ENCODE measurements around the gene FBN3.
"Not testable (repeated sequence)": the region's sequence is repeated elsewhere in the genome, so short reads cannot be mapped to it uniquely, and the experiment has no call there.

The FBN3 gene

GRCh38 chr19:8030960-8031359 lies 118.4 kb downstream of the FBN3 start (continued):
- no peak for TF ChIP-seq ZNF404 (tag by site-specific recombination; IDR thresholded peaks at IDR 0.05)
- TF ChIP-seq KLF8 (tag by site-specific recombination; IDR thresholded peaks at IDR 0.05), result no peak
- no peak for TF ChIP-seq ZNF558 (tag by site-specific recombination; IDR thresholded peaks at IDR 0.05)

GRCh38 chr19:8028951-8029491 lies 120.4 kb downstream of the FBN3 start:
- H3K36me3 ChIP-seq (ENCODE audit: control insufficient read depth in 2 of 2, insufficient read depth in 1 of 2, low read length in 2 of 2), result no peaks in the 10 kb centered on the region
- H3K27ac ChIP-seq (ENCODE audit: extremely low read depth, low read depth, low read length), result no peak overlapping the region
- no peak overlapping the region for H3K4me3 ChIP-seq (ENCODE audit: low read depth, low read length)
- TF ChIP-seq ZNF366 (tag by site-specific recombination; conservative IDR thresholded peaks at IDR 0.05), result no peak
- TF ChIP-seq ZNF626 (tag by site-specific recombination; IDR thresholded peaks at IDR 0.05), result no peak
- TF ChIP-seq ZIC2 (tag by site-specific recombination; IDR thresholded peaks at IDR 0.05), result peak; percentile 79
- TF ChIP-seq BCL11B (tag by site-specific recombination; IDR thresholded peaks at IDR 0.05; ENCODE audit: low read depth), result no peak
- 0 out of 2 replicates have a peak, but pooled peaks have one; percentile 10 for TF ChIP-seq GLIS1 (tag by site-specific recombination; IDR thresholded peaks at IDR 0.05)
- no peak for TF ChIP-seq HIC1 (tag by site-specific recombination; IDR thresholded peaks at IDR 0.05)
- TF ChIP-seq ZNF521 (tag by site-specific recombination; IDR thresholded peaks at IDR 0.05), result no peak
- TF ChIP-seq KLF7 (tag by site-specific recombination; IDR thresholded peaks at IDR 0.05; ENCODE audit: borderline replicate concordance), result no peak
- peak; percentile 41 for TF ChIP-seq PRDM10 (tag by site-specific recombination; IDR thresholded peaks at IDR 0.05)
- no peak for TF ChIP-seq ZNF510 (tag by site-specific recombination; IDR thresholded peaks at IDR 0.05; ENCODE audit: insufficient replicate concordance)
- POLR2A ChIA-PET, result no interaction called here
- CTCF ChIA-PET, result interaction anchor here (0.7 to 1.1 kb wide), 3 partner anchors 15 to 58 kb away, joined by 3 read pairs; no protein-coding TSS in a partner anchor
- no peaks in the 10 kb centered on the region for H3K4me1 ChIP-seq (ENCODE audit: control insufficient read depth, insufficient read depth, low read length)
- no peaks in the 10 kb centered on the region for H3K9me3 ChIP-seq (ENCODE audit: control insufficient read depth, insufficient read depth, low read depth, low read length)

GRCh38 chr19:8025316-8025715 lies 124.1 kb downstream of the FBN3 start:
- Histone ChIP-seq H3K27ac (ENCODE audit: extremely low read depth, low read depth, low read length) (no peak overlapping the region), H3K9me3 (ENCODE audit: control insufficient read depth, insufficient read depth, low read depth, low read length) (no peaks in the 10 kb centered on the region), H3K4me1 (ENCODE audit: control insufficient read depth, insufficient read depth, low read length) (no peaks in the 10 kb centered on the region), H3K36me3 (ENCODE audit: control insufficient read depth in 2 of 2, insufficient read depth in 1 of 2, low read length in 2 of 2) (no peaks in the 10 kb centered on the region), H3K4me3 (ENCODE audit: low read depth, low read length) (no peak overlapping the region)
- no peak for TF ChIP-seq ZNF549 (tag by site-specific recombination; IDR thresholded peaks at IDR 0.05)
- no peak for TF ChIP-seq ZNF221 (tag by site-specific recombination; IDR thresholded peaks at IDR 0.05; ENCODE audit: borderline replicate concordance)
- no peak for TF ChIP-seq EGR2 (tag by site-specific recombination; IDR thresholded peaks at IDR 0.05; ENCODE audit: low read depth)
- ChIA-PET CTCF (interaction anchor here (0.6 kb wide), 1 partner anchor 19 kb away, joined by 3 read pairs; no protein-coding TSS in a partner anchor), POLR2A (interaction anchor here (0.6 kb wide), 1 partner anchor 19 kb away, joined by 3 read pairs; no protein-coding TSS in a partner anchor)

GRCh38 chr19:8024256-8024655 lies 125.1 kb downstream of the FBN3 start:
- H3K36me3 ChIP-seq (ENCODE audit: control insufficient read depth in 2 of 2, insufficient read depth in 1 of 2, low read length in 2 of 2); H3K4me1 ChIP-seq (ENCODE audit: control insufficient read depth, insufficient read depth, low read length); H3K4me3 ChIP-seq (ENCODE audit: low read depth, low read length); POLR2A ChIA-PET; H3K27ac ChIP-seq (ENCODE audit: extremely low read depth, low read depth, low read length); H3K9me3 ChIP-seq (ENCODE audit: control insufficient read depth, insufficient read depth, low read depth, low read length): not testable (repeated sequence)
- CTCF ChIA-PET, result interaction anchor here (0.6 to 0.7 kb wide), 2 partner anchors 22 to 49 kb away, joined by 3 read pairs; no protein-coding TSS in a partner anchor

Measured in HEK293 (cell line).